NCI-H2107 treated with DMSO at 0.1 percent for 48 hours (cell line): ENCODE data around the gene OSBPL10.
"Not testable (repeated sequence)": the region's sequence is repeated elsewhere in the genome, so short reads cannot be mapped to it uniquely, and the experiment has no call there.

Experiments used
- DNase-seq: peaks from one replicate; lab custom pipeline; 2025; ENCODE audit not compliant: unreplicated experiment; lab: John Stamatoyannopoulos, UW

Gene OSBPL10

GRCh38 chr3:31714495-31715280 is 266.4 kb downstream of the OSBPL10 start:
- DNase-seq = no peak

GRCh38 chr3:31713816-31714215 is 267.2 kb downstream of the OSBPL10 start:
- DNase-seq = no peak

- peak; percentile 37 for DNase-seq
These were observed 270.8 kb downstream of the OSBPL10 start for GRCh38 chr3:31710123-31710803.

- no peak for DNase-seq
These were observed 271.5 kb downstream of the OSBPL10 start for GRCh38 chr3:31709526-31709925.

- DNase-seq = no peak
These were observed 272.1 kb downstream of the OSBPL10 start for GRCh38 chr3:31709005-31709404.

GRCh38 chr3:31707286-31707685 is 273.8 kb downstream of the OSBPL10 start:
- no peak for DNase-seq

- DNase-seq = no peak
These were observed 275.3 kb downstream of the OSBPL10 start for GRCh38 chr3:31705736-31706135.

- DNase-seq = no peak
These were observed 276.4 kb downstream of the OSBPL10 start for GRCh38 chr3:31704591-31705179.

GRCh38 chr3:31704156-31704555 is 276.9 kb downstream of the OSBPL10 start:
- no peak for DNase-seq

- no peak for DNase-seq
These were observed 279.8 kb downstream of the OSBPL10 start for GRCh38 chr3:31701286-31701685.

GRCh38 chr3:31699309-31699953 is 281.6 kb downstream of the OSBPL10 start:
- no peak for DNase-seq

- no peak for DNase-seq
These were observed 284.1 kb downstream of the OSBPL10 start for GRCh38 chr3:31696815-31697548.

- DNase-seq = no peak
These were observed 285.1 kb downstream of the OSBPL10 start for GRCh38 chr3:31696009-31696297.

- DNase-seq = no peak
These were observed 285.6 kb downstream of the OSBPL10 start for GRCh38 chr3:31695280-31696008.

GRCh38 chr3:31693346-31693745 is 287.7 kb downstream of the OSBPL10 start:
- DNase-seq = no peak

GRCh38 chr3:31692751-31693150 is 288.3 kb downstream of the OSBPL10 start:
- no peak for DNase-seq

- DNase-seq = no peak
These were observed 290.3 kb downstream of the OSBPL10 start for GRCh38 chr3:31690771-31691170.

- DNase-seq = not testable (repeated sequence)
These were observed 291.5 kb downstream of the OSBPL10 start for GRCh38 chr3:31689523-31689922.

GRCh38 chr3:31688984-31689383 is 292.1 kb downstream of the OSBPL10 start:
- no peak for DNase-seq

GRCh38 chr3:31687020-31687802 is 293.9 kb downstream of the OSBPL10 start:
- no peak for DNase-seq
